Myocyte (in vitro differentiated cells): ENCODE data around the gene PCP4. TPM values are rescaled to one million over a fixed set of nuclear protein-coding genes. Genes with fewer than 3 reads are reported as not detected.
A peak's percentile ranks its signal among the peaks of the same experiment; 100 is the strongest.
"Not testable (repeated sequence)": the region's sequence is repeated elsewhere in the genome, so short reads cannot be mapped to it uniquely, and the experiment has no call there.

Experiments used
- DNase-seq: peaks from one replicate; pipeline ENCODE4 v3.0.0-alpha.2; 2012; ENCODE audit warnings: low read depth
- total RNA-seq: library from RNA; depleted of rRNA; stranded (reverse); fragments of >200 nt; gene quantifications from 2 replicates; pipeline ENCODE4 v1.2.3, GENCODE V29; 2014

The PCP4 gene
- total RNA-seq, 1 donor from 2014 or later = not detected

- no peak for DNase-seq
Measured at GRCh38 chr21:39863111-39863510, 4.1 kb upstream of the PCP4 start.

GRCh38 chr21:39866093-39866492, 1.1 kb upstream of the PCP4 start:
- no peak for DNase-seq

- no peak for DNase-seq
Measured at GRCh38 chr21:39869141-39869818, 2.0 kb downstream of the PCP4 start.

- DNase-seq = no peak
Measured at GRCh38 chr21:39873687-39874086, 6.4 kb downstream of the PCP4 start.

GRCh38 chr21:39874206-39874605, 7.0 kb downstream of the PCP4 start:
- no peak for DNase-seq

- DNase-seq = no peak
Measured at GRCh38 chr21:39874759-39875158, 7.5 kb downstream of the PCP4 start.

GRCh38 chr21:39881661-39882060, 14.4 kb downstream of the PCP4 start:
- no peak for DNase-seq

- peak; percentile 24 for DNase-seq
Measured at GRCh38 chr21:39882151-39882838, 15.1 kb downstream of the PCP4 start.

- no peak for DNase-seq
Measured at GRCh38 chr21:39882839-39883195, 15.6 kb downstream of the PCP4 start.

GRCh38 chr21:39885119-39885848, 18.0 kb downstream of the PCP4 start:
- DNase-seq = peak; percentile 14

GRCh38 chr21:39888848-39889247, 21.6 kb downstream of the PCP4 start:
- no peak for DNase-seq

GRCh38 chr21:39891111-39891510, 23.9 kb downstream of the PCP4 start:
- no peak for DNase-seq

GRCh38 chr21:39891863-39892262, 24.6 kb downstream of the PCP4 start:
- DNase-seq = not testable (repeated sequence)

GRCh38 chr21:39900491-39900890, 33.3 kb downstream of the PCP4 start:
- DNase-seq = no peak

GRCh38 chr21:39900911-39901310, 33.7 kb downstream of the PCP4 start:
- DNase-seq = no peak

- DNase-seq = no peak
Measured at GRCh38 chr21:39902986-39903385, 35.7 kb downstream of the PCP4 start.

GRCh38 chr21:39904457-39904856, 37.2 kb downstream of the PCP4 start:
- no peak for DNase-seq

GRCh38 chr21:39908265-39908923, 41.2 kb downstream of the PCP4 start:
- no peak for DNase-seq

- DNase-seq = no peak
Measured at GRCh38 chr21:39911286-39912199, 44.3 kb downstream of the PCP4 start.

GRCh38 chr21:39913706-39914305, 46.6 kb downstream of the PCP4 start:
- DNase-seq = no peak
